Measurements from ENCODE around the gene ZFPM1. TPM values are rescaled to one million over a fixed set of nuclear protein-coding genes. Genes with fewer than 3 reads are reported as not detected.
A peak's percentile ranks its signal among the peaks of the same experiment; 100 is the strongest.
"Not testable (repeated sequence)": the region's sequence is repeated elsewhere in the genome, so short reads cannot be mapped to it uniquely, and the experiment has no call there.

The ZFPM1 gene
- polyA plus RNA-seq, 3 donors = 4.7 to 5.2 (median 5.2) TPM

GRCh38 chr16:88464447-88465318 is 11.6 kb downstream of the ZFPM1 start:
- no peak for DNase-seq

- DNase-seq = no peak
Observed at GRCh38 chr16:88465387-88465983, 12.4 kb downstream of the ZFPM1 start.

GRCh38 chr16:88466175-88466862 is 13.2 kb downstream of the ZFPM1 start:
- DNase-seq = no peak

- DNase-seq = no peak
Observed at GRCh38 chr16:88466949-88467348, 13.9 kb downstream of the ZFPM1 start.

- DNase-seq = no peak
Observed at GRCh38 chr16:88467541-88467944, 14.5 kb downstream of the ZFPM1 start.

- peak; percentile 49 for DNase-seq
Observed at GRCh38 chr16:88468275-88469129, 15.4 kb downstream of the ZFPM1 start.

GRCh38 chr16:88469615-88470395 is 16.7 kb downstream of the ZFPM1 start:
- no peak for DNase-seq

GRCh38 chr16:88470396-88470680 is 17.3 kb downstream of the ZFPM1 start:
- DNase-seq = not testable (repeated sequence)

- not testable (repeated sequence) for DNase-seq
Observed at GRCh38 chr16:88470696-88471095, 17.6 kb downstream of the ZFPM1 start.

GRCh38 chr16:88471115-88471514 is 18.0 kb downstream of the ZFPM1 start:
- DNase-seq = no peak

GRCh38 chr16:88471575-88471974 is 18.5 kb downstream of the ZFPM1 start:
- DNase-seq = no peak

- no peak for DNase-seq
Observed at GRCh38 chr16:88472069-88472468, 19.0 kb downstream of the ZFPM1 start.

- DNase-seq = no peak
Observed at GRCh38 chr16:88472637-88473205, 19.6 kb downstream of the ZFPM1 start.

GRCh38 chr16:88473666-88474534 is 20.8 kb downstream of the ZFPM1 start:
- no peak for DNase-seq

GRCh38 chr16:88475037-88475436 is 22.0 kb downstream of the ZFPM1 start:
- DNase-seq = no peak

- DNase-seq = no peak
Observed at GRCh38 chr16:88476203-88476602, 23.1 kb downstream of the ZFPM1 start.

- DNase-seq = no peak
Observed at GRCh38 chr16:88476817-88477397, 23.8 kb downstream of the ZFPM1 start.

GRCh38 chr16:88477631-88478519 is 24.8 kb downstream of the ZFPM1 start:
- no peak for DNase-seq

All from renal pelvis (tissue), 4 donors.